Activated CD8-positive, alpha-beta memory T cell treated with anti-CD3 and anti-CD28 coated beads, Interleukin-2, amount 50 U/mL, for 48 hours (primary cell): ENCODE data around the gene SAG.

Experiments
- DNase-seq: peaks from one replicate; pipeline ENCODE4 v3.0.0-alpha.2; 2020

Gene SAG

DNA sequence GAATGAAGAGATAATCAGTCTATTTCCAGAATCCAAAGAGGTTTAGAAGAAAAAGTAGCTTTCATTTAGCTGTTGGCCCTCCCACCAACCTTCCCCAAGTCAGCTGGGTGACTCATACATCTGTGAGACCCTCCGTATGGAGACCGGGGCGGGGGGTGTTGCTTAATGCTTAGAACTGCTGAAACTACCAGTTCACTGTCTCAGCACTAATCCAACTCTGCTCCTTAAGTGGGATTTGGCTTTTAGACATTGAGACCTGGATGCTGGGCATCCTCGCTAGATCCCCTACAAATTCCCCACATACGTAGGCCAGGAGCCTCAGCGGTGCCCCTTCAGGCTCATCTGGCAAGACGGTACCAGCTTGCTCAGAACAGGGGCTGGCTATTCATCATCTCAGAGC, at the start of gene SAG:
SAG (plus strand) TSS at position 252 of the 400 bp plus-strand sequence. CDS start 1,374 bp downstream, outside the sequence.
- DNase-seq: no peak

DNA sequence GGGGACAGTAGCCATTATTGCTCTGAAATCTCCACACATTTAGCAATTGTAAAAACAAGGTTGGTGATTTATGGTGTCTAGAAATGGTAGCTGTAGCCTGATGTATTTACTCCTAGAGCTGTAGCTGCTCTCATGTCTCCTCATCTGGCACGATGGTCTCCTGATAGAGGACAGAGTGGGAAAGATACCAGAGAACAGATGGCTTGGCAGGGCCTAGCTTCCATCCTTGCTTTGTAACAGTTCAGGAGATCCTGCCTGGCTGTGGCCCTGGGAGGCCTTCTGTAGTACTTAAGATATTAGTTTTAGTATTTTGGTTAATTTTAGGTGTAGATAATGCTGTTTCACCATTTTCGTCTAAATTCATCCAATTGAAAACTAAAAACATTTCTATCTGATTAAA, 49.4 kb upstream of the SAG start:
- DNase-seq: no peak

DNA sequence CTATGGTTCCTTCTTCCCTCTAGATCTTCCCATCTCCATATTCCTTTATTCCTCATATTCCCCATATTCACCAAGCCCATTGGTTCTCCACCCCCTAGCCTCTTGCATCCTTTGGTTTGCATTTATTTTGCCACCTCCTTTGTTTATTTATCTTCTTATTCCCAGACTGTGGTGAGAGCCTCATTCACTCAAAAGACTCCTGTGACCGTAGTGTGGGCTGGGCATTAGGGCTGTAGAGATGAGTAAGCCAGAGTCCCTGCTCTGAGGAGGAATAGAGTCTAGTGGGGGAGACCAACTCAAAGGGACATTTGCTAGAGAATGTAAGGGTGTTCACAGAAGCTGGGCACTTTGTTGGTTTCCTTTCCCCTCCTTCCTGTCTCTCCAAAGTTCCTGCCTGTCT, 47.9 kb upstream of the SAG start:
- no peak for DNase-seq

DNA sequence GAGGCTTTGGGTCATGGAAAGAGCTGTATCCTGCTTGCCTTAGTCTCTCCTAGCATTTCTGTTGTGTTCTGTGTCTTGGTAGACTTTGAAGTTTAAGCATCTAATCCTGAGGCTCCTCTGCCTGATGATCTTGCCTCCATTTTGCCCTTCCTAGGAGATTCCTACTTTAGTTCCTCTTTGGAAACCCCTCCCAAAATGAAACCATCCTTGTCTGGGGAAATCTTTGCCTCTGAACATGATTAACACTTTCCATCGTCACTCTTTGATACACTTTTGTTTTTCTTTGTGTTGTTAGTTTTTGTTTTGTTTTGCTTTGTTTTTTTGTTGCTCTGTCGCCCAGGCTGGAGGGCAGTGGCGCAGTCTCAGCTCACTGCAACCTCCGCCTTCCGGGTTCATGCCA, 47.0 kb upstream of the SAG start:
- DNase-seq: no peak

DNA sequence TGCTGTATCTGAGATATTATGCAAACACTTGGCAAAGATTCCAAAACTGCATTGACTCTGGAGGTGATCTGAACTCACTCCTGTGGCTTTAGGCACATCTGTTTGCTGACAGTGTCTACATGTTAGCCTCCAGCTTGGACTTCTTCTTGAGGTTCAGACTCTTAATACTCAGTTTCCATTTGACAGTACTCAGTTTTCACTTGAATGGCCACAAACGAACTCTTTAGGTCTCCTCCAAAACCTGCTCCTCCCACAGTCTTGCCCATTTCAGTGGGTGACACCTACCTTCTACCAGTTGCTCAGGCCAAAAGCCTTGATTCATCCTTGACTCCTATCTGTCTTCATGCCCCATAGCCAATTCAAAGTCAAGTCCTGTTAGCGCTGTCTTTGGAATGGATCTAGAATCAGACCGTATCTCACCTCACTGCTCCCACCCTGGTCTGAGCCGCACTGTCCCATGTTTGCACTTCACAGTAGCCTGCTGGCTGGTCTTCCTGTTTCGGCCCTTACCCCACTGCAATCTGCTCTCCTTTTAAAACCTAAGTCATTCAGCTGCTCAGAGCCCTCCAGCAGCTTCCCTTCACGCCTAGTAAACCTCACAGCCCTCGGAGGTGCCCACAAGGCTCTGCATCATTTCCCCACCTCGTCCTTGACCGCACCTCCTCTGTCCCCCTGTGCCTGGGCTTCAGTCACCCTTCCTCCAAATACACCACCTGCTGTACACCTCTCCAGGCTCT, 45.6 kb upstream of the SAG start:
- DNase-seq: no peak

DNA sequence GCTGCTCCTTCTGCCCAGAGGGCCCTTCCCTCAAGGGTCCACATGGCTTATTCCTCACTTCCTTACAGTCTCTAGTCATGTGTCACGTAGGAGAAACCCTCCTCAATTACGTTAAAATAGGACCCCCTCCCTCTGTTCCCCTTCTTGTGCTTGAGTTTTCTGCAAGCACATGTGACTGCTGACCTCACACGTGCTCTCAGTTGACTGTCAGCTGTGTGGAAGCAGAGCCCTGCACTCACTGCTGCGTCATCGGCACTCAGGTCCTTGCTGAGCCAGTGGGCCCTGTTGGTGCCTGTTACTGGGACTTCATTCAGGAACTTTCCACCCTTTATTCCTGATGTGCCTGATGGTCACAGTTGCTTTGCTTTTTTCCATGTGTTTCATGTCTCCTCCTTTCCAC, 45.1 kb upstream of the SAG start:
- no peak for DNase-seq

DNA sequence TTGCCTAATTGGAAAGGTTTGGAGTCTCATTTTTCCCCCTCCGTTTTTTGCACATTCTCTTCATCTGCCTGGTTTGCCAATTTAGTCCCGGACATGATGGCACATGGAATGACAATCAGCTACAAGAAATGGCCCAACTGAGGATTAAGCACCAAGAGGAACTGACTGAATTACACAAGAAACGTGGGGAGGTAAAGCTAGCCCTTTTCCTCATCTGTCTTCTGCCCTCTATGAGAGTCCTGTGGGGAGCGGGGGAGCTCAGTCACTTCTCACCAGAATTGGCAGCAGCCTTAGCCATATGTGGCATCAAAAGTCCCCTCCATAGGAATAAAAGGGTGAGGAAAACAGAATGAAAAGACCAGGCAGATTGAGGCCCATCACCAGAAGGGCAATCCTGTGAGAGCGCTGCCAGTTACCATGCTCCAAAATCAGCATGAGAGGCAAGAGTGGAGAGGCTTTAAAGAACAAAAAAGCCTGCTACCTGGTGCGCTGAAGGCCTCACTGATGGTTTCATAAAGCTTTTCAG, 44.5 kb upstream of the SAG start:
- DNase-seq: no peak

DNA sequence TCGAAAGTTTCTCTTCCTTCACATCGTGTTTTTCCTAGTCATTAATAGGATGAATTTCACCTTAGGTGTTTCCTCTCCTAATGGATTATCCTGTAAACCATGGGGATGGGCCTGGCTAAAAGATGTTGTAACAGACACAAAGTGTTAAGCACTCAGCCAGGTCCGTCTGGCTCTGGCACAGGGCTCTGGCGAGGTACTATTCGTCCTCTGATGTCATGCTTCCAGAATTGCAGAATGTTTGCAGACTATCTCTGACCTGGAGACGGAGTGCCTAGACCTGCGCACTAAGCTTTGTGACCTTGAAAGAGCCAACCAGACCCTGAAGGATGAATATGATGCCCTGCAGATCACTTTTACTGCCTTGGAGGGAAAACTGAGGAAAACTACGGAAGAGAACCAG, 42.9 kb upstream of the SAG start:
- no peak for DNase-seq

DNA sequence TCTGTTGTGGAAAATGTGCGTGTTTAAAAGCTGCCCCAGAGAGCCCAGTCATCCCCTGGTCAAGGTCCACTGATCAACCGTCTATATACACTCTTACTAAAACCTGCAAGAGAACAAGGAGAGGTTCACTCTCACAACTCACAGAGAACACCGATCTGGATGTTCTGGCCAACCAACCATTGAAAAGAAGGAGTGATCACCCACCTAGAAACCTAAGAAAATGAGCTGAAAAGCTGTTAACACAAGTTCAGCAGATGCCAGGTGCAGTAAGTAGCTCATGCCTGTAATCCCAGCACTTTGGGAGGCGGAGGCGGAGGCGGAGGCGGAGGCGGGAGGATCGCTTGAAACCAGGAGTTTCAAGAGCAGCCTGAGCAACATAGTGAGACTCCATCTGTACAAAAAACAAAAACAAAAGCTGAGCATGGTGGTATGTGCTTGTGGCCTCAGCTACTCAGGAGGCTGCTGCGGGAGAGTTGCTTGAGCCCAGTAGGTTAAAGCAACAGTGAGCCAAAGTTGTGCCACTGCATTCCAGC, 41.7 kb upstream of the SAG start:
- DNase-seq: no peak

DNA sequence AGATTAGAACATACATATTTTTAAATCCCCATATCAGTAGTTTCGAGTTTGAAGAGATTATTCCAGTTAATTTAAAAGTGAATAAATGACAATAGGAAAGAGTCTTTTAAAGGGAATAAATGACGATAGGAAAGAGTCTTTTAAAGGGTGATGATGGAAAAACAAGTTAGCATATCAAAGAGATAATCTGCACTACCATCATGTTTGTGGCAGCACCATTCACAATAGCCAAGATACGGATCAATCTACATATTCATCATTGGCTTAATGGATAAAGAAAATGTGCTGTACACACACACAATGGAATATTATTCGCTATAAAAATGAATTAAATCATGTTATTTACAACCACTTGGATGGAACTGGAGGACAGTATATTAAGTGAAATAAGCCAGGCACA, 41.1 kb upstream of the SAG start:
- DNase-seq: no peak

DNA sequence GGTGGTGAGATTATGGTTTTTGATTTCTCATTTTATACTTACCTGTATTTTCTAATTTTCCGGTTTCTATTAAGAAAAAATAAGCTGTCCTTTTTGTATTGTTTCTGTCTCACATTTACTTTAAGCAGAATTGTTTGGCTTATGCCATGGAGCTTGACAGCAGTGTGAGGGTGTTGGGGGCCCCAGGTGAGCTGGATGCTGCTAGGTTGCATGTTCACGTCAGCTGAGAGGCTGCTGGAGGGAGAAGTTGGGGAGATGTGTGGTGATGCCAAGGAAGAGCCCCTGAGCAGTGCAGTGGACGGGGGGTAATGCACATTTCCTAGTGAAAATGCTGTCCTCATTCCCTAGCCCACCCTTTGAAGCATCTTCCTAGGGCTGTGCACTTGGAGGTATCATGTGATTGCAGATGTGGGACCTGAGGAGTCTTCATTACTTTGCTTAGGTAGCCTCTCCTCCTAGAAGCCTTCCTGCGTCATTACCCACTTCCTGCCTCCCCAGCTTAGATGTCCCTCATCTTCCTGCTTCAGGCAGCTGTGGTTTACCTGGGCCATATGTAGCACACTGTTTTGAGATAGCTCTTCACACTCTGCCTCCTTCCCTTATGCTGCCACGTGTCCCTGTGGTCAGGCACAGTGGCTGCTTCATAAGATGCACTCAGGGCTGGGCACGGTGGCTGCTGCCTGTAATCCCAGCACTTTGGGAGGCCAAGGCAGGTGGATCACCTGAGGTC, 39.9 kb upstream of the SAG start:
- DNase-seq: peak; percentile 78

DNA sequence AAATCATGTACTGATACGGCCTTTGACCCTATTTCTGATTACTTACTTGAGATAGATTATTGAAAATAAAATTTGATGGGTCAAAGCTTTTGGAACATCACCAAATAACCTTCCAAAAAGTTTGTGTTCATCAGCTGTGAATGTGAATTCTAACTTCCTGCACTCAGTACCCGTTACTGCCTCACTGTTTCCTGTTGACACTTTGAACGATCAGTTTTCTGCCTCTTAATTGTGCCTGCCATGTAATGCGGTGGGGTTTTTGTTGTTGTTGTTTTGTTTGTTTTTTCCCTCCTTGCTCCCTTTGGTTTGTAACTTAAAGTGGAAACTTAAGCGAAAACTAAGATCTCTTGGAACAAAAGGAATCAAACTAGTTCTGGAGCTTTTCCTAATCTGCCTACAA, 37.2 kb upstream of the SAG start:
- no peak for DNase-seq

DNA sequence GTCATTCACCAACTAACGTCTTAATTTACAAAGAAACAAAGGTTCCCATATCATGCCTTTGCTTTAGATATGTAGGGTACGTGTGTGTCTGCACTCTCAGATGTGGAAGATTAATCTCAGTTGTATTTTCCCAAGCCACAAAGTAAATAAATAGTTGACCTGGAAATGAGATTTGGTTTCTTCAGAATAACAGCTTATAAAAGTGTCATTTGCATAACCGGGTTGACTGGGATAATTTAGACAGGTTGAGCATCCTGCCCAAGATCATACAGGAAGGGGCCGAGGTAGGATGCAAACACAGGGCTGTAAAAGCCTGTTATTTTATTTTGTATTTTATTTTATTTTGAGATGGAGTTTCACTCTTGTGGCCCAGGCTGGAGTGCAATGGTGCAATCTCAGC, 36.7 kb upstream of the SAG start:
- no peak for DNase-seq

DNA sequence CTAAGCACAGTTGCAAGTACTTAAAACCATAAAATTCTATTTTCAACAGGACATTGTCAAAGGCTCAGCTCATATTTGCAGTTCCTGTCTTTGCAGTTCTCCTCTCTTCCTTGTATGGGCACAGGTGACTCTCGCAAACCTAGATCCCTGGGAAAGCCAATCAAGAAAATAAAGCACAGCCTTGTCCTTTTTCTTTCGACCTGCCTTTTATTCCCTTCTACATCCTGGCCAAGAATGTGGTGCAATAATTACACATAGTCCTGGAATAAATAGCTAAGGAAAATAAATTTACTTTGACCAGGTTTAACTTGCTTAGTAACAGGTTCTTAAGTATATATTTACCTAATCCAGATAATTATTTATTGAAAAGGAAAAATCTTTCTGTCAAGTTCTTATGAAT, 35.9 kb upstream of the SAG start:
- no peak for DNase-seq

DNA sequence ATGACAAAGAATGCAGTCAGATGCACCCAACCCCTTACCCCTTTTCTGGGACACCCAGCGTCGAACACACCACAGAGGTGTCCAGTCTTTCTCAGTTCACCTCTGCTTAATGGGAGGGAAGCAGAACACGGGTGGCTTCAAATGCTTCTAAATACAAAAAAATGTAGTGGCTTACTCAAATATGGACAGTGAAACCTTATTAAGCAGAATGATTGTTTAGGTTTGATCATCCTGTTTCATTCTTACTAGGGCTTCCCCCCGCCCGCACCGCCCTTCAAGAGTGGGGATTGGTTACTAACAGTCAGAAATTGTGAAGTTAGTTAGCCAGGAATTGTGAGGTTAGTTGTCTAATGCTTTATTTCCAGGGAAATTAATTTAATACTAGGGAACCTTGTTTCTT, 34.5 kb upstream of the SAG start:
- DNase-seq: no peak

DNA sequence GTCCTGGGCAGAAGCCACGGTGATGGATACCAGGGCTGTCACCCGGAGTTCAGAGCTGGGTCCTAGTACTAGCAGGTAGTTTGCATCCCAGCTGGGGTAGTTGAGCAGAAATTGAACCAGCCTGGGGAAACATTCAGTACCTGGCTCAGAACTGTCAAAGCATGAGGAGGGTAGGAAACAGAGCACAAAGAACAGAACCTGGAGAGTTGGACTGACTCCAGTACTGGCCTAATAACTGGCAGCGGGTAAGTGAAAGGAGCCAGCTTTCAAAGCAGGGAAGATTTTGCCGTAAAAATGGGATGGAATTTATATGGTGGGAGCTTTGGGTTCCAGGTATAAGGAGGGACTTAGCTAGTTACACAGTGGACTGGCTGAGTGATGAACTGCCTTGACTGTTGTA, 32.4 kb upstream of the SAG start:
- DNase-seq: no peak

DNA sequence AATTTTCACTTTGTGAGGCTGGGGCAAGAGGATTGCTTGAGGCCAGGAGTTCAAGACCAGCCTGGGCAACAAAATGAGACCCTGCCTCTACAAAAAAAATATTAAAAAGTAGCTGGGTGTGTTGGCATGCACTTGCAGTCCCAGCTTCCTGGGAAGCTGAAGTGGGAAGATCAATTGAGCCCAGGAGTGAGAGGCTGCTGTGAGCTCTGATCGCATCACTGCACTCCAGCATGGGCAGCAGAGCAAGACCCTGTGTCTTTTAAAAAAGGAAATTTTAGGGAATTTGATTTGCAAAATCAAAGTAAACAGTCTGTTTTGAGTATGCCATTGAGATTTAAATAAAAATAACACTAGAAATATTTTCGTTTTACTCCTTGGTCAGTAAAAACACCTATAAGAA, 28.7 kb upstream of the SAG start:
- DNase-seq: no peak

DNA sequence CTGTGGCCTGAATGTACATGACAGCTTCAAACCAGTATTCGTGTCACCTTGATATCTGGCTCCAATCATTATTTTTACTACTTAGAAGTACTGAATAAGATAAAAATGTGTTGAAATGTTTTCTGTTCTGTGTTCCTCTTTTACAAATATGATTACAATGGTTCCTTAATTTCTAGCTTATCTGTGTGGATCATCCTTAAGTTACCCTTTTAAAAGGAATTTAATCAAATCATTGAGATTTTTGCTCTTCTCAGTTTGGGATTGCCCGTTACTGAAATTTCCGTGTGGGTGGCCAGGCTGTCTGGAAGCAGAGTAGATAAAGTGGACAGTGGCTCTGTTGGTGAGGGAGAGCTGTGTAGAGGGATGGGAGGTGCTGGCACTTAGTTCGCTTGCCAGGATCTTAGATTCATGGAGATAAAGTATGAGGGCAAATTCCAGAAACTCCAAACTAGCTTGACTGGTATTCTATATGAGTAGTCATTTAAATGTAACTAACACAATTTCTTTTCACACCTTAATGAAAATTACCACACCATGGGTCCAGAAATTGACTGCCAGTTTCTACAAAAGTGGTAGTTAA, 27.4 kb upstream of the SAG start:
- DNase-seq: no peak

DNA sequence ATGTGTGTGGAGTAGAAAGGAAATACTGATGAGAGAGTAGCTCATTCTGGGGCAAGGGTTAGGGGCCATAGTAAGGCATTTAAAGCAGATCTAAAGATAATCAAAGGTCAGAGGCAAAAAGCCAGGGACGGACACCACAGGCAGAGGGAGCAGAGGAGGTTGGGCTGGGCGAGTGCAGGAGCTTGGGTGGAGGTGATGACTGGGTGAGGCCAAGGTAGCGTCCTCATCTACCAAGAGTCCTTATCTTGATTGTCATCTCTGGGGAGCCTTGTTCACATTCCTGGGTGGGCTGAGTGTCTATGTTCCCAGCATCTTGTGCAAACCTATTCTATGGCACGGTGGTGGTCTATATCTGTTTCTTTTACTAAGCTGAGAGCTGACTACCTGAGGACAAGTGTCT, 26.1 kb upstream of the SAG start:
- DNase-seq: no peak

DNA sequence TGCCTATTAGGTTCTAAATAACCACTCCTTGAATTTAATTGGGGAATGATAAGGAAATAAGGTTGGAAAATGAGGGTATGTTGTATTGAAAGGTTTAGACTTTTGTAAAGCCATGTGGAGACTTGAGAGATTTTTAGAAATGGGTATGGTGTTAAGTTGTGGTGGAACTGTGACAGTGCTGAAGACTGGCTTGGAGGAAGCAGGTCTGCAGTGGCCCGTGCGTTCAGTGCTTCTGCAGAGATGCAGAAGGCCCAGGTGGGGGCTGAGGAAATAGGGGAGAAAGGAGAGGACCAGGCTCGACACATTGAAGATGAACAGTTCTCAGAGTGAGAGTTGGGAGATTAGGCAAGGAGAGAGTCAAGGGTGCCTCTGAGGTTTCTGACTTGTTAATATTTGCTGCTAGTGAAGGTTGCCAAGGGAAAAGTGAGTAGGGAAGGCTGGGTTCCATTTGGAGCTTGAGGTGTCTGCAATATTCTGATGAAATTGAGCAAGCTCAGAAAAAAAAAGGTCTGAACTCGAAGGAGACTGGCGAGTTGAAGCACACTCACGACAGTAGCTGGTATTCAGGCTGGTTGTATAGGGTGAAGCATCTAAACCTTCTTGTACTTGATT, 25.5 kb upstream of the SAG start:
- no peak for DNase-seq

DNA sequence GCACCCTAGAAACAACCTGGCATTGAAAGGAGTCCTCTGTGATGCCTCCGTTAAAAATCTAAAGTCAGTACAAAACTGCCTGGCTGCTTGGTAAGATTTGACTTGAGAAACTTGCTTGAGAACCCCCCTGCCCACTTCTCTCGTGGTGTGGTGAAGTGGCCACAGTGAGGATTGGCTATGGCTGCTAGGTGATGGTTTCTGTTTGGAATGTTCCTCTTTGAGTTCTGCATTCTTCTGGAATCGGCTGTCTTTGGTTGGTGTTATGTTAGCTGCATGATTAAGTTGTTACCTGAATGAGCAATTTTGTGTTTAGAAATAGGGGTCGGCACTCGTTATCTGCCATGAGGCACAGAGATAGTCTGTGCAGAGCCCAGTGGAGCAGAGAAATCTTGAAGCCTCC, 21.7 kb upstream of the SAG start:
- DNase-seq: no peak

DNA sequence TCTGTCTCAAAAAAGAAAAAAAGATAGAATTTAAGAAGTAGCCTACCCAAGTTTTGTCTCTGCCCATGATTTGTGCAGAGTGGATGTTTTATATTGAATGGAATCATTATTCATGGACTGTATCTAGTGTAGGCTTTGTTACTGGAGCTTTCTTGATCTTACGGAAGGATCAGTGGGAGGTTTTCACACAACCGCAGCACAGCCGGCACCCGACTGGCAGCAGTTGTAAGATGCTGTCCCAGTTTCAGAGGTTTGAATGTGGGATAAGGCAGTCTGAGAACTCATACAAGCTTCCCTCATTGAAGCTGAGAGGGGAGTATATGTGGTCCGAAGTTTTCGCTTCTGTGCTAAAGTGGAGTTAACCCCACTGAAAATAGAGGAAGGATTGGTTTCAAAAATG, 19.7 kb upstream of the SAG start:
- no peak for DNase-seq

DNA sequence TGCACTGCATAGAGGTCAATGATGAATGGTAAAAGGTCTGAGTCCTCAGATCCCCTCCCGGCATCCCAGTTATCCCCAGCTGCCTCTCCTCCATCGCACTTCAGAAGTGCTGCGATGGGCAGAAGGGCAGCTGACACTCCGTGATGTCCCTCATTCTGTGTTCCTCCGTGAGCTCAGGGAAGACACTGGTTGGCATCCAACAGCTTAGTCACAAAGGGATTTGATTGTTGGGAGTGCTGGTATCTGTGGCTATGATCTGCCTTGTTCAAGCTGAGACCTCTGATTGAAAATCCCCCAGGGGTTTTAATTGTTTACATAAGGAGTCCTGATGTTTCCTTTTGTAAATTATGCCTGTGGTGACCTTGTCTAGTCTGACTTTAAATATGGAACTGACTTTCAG, 19.0 kb upstream of the SAG start:
- DNase-seq: no peak

DNA sequence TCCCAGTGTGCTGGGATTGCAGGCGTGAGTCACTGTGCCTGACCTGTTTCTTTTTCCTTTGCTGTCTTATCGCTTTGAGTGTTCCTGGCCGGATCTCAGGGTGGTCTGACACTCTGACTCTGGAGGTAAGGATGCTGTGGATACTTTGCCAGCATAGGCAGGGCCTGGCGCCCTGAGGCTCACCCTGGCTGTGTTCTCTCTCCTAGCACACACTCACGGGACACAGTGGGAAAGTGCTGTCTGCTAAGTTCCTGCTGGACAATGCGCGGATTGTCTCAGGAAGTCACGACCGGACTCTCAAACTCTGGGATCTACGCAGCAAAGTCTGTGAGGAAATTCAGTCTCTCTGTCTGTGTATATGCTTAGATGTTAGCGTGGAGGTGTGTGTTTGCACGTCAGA, 18.0 kb upstream of the SAG start:
- DNase-seq: no peak
